GM20000 (cell line): ENCODE measurements around the gene TMEM259.

ENCODE experiments used
- DNase-seq: peaks from one replicate; pipeline ENCODE4 v3.0.0; 2012; ENCODE audit warnings: low spot score
- TF ChIP-seq, protein P1 (sequence below): IDR thresholded peaks from 2 replicates; pipeline ENCODE4 v1.5.1; 2012; ENCODE audit warnings: mild to moderate bottlenecking, control low read depth; ENCODE audit errors: extremely low read depth, missing control alignments

Gene TMEM259

DNA sequence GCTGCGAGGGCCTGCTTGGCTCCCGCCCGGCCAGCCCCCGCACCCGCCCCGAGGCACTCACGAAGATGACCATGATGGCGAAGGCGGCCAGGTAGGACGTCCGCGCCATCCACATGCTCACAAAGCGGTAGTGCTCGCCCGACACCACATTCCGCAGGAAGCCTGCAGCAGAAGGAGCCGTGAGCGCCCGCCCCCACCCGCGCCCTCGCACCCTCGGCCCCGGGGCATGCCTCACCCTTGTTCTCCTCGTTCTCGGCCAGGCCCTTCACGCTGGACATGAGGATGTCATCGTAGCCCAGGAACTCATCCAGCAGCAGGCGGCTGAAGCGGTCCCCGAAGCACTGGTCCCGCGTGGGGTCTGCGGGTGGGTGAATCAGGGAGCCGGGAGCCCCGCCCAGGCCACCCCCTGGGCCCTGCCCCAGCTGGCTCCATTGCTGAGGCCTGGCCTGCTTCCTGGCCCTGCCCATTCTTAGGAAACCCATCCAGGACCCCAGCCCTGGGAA is 9.0 kb downstream of the TMEM259 start:
- DNase-seq, result no peak
- TF ChIP-seq, protein P1, sequence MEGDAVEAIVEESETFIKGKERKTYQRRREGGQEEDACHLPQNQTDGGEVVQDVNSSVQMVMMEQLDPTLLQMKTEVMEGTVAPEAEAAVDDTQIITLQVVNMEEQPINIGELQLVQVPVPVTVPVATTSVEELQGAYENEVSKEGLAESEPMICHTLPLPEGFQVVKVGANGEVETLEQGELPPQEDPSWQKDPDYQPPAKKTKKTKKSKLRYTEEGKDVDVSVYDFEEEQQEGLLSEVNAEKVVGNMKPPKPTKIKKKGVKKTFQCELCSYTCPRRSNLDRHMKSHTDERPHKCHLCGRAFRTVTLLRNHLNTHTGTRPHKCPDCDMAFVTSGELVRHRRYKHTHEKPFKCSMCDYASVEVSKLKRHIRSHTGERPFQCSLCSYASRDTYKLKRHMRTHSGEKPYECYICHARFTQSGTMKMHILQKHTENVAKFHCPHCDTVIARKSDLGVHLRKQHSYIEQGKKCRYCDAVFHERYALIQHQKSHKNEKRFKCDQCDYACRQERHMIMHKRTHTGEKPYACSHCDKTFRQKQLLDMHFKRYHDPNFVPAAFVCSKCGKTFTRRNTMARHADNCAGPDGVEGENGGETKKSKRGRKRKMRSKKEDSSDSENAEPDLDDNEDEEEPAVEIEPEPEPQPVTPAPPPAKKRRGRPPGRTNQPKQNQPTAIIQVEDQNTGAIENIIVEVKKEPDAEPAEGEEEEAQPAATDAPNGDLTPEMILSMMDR, result no peak

DNA sequence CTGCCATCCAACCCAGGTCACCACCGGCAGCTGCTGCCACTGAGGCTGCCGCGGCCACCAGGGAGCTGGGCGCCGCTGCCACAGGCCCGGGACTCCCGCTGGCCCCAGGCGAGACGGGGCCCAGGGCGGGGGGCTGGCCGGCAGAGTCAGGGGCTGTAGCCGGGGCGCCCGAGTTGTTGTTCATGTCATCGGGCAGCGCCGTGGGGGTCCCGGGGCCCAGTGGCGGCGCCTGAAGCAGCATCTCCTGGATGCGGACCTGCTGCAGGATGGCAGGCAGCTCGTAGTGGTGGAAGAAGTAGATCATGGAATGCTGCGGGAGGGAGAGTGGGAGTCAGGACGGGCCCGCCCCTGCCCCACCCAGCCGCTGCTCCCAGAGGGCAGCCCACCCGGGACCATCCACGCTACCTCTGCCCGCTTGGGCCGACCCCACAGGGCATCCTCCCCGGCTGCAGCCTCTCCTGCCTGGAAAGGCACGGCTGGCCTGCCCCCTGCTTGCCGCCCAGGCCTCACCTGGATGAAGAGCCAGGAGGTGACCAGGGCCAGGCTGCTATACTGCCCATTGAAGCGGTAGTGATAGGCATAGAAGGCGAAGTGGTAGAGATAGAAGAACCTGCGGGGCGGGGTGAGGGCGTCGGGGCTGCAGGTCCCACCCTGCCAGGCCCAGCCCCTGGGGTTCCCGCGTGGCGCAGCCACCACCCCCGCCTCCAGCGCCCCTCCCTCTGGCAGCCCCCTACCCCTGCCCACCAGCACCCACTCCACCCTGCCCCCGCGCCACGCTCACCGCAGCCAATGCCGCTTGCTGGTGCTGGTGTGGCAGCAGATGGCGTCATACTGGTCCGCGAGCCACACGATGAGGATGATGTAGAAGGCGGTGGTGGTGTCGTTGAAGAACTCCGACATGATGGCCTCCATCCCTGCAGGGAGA is 10.1 kb downstream of the TMEM259 start:
- TF ChIP-seq, protein P1, result no peak
- DNase-seq, result no peak

DNA sequence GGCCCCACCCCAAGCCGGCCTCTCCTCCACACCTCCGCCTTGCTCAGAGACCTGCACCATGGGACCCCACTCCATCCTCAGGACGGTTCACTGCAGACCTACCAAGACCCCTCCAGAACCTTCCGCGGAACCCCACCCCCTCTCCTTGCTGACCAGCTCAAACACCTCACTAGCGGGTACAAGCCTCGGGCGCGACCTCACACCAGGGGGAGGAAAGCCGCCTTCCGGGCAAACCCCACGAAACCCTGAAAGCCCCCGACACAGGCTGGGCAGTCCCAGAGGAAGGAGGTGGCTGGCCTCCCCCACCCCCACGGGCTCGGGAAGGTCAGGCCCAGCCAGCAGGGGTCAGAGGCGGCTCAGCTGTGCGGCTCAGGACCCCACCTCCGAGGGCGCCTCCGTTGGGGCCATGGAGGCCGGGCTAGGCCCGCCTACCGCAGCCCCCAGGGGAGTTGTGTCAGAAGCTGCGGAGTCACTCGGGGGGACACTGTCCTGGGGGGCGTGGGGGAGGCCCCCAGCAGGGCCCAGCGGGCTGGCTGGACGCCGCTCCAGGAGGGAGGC is 10.9 kb downstream of the TMEM259 start:
- DNase-seq, result no peak
- TF ChIP-seq, protein P1, result no peak

DNA sequence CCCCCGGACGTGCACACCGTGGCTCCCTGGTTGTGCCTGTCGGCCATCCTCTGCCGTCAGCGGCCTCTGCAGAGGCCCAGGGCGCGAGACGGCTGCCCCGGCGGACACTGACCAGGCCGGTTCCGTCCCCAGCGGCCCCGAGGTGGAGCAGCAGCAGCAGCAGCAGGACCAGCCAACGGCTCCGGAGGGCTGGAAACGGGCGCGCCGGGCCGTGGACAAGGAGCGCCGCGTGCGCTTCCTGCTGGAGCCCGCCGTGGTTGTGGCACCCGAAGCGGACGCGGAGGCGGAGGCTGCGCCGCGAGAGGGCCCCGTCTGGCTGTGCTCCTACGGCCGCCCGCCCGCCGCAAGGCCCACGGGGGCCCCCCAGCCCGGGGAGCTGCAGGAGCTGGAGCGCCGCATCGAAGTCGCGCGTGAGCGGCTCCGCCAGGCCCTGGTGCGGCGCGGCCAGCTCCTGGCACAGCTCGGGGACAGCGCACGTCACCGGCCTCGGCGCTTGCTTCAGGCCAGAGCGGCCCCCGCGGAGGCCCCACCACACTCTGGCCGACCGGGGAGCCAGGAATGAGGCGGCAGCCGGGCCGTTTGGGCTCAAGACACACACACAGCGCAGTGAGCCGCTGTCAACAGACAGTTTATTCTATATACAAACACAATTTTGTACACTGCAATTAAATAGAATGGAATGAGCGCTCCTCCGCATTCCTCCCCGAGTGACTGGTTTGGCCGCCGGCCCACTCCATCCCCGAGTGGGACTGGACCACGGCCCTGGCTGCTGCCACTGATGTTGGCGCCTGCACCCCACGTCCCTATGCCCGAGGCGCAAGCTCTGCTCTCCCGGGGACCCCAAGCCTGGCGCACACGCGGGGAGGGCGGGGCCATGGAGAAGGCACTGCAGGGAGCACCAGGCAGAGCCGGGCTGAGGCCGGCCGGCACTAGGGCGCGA is 11.6 kb downstream of the TMEM259 start:
- DNase-seq, result no peak
- TF ChIP-seq, protein P1, result no peak

DNA sequence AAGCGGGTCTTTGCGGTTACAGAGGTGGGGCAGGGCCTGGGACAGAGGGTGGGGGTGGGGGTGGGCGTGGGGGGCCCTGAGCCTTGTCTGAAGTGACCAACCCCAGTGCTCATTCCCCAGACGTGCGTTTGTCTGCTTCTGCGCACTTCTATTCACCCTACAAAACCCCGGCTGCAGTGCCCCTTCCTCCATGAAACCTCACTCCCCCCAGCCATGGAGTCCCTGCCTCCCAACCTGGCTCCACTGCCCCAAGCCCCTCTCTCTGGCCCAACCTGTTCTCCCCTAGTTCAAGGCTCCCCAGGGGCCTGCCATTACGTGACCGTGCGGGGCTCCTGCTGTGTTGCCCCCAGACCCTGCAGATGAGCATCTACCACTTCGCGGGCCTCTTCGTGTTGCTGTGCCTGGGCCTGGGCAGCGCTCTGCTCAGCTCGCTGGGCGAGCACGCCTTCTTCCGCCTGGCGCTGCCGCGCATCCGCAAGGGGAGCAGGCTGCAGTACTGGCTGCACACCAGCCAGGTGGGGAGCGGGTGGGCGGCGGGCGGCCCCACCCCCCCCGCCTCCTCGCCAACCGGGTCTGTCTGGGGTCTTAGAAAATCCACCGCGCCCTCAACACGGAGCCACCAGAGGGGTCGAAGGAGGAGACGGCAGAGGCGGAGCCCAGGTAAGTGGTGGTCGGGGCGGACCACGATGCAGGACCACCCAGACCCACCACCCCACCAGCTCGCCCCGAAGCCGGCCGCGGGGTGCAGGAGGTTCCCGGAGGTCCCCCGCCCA is 12.5 kb downstream of the TMEM259 start:
- TF ChIP-seq, protein P1, result no peak
- no peak for DNase-seq

DNA sequence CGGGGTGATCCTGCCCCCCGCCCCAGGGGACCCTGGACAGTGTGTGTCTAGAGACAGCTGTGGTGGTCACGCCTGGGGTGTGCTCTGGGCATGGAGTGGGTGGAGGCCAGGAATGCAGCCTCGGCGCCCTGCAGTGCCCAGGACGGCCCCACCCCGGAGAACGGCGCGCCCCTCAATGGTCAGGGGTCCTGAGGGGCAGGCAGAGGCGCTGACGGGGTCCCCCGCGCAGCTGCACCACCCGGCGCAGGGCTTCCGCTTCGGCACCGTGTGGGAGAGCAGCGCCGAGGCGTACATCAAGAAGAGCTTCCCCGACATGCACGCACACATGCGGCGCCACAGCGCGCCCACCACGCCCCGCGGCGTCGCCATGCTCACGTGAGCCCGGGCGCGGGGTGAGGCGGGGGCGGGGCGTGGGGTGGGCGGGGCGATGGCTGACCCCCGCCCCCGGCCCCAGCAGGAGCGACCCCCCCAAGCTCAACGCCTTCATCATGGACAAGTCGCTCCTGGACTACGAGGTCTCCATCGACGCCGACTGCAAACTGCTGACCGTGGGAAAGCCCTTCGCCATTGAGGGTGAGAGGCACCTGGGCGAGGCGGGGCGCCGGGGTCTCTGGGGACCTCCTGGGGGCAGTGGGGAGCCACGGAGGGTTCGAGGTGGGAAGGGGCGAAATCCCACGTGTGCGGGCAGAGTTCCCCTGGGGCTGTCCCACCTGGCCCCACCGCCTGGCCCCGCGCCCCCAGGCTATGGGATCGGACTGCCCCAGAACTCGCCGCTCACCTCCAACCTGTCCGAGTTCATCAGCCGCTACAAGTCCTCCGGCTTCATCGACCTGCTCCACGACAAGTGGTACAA is 13.3 kb downstream of the TMEM259 start:
- TF ChIP-seq, protein P1, result no peak
- DNase-seq, result no peak
